Amniotic stem cell (primary cell): ENCODE data around the gene TUBB6.

Source experiments
- DNase-seq: peaks from one replicate; lab custom pipeline; 2025; lab: John Stamatoyannopoulos, UW

Gene TUBB6

DNA sequence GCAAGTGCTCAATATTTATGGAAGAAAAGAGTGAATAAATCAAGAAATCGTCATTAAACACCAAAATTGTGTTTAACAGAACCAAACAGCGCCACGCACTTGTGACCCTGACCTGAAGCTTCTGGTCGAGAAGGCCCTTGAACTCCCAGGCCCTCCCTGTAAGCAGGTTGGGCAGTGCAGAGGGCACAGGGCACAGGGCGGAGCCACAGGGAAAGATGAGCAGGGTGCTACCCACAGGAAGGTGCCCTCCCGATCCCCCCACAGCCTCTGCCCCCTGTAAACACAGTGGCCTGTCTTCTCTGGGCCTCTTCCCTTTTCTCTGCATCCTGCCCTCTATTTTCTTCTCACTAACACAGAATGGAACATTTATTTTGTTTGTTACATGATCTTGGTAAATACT lies 16.9 kb upstream of the TUBB6 start:
- no peak for DNase-seq

DNA sequence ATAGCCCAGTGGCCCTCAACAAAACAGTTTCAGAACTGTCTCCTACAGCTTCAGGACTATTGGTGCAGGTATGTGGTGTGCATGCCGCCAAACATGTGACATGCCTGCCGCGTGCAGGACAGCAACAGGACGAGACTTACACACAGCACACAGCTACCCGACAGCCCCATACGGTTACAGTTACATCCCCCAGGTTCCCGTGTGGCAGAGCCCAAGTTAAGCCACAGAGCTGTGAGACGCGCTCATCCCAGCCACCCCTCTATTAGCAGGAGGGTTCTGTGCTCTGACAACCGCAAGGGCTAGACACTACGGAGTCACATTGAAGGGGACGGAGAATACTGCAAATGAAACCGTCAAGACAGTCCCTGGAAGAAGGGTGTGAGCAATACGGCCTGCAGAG lies 16.4 kb upstream of the TUBB6 start:
- no peak for DNase-seq

GRCh38 chr18:12293831-12294230 lies 14.2 kb upstream of the TUBB6 start:
- DNase-seq = no peak

DNA sequence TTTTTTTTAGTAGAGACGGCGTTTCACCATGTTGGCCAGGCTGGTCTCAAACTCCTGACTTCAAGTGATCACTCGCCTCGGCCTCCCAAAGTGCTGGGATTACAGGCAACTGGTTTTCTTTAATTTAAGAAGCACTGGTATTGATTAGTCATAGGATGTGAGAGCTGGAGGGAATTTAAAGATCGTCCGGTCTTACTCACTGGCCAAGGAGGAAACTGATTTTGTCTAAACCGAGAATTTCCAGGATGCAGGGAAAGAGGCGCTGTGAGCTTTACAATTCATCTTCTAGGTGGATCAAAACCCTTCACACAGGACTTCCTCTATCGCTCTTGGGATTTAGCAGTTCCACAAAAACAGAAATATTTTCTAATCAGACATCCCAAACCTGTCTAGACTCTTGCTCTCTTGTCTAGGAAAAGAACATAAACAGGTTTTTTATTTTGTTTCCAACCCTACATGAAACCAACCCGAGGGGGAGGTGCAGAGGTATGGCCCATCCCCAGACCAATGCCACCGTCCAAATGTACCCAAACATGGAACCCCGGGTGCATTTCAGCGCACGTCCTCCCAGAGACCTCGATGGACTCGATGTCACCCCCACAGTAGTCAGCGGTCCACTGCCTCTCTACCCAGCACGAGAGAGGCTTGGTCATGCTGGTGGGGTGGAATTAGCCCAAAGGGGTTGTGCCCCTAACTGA lies 12.5 kb upstream of the TUBB6 start:
- DNase-seq = peak; percentile 20

- no peak for DNase-seq
Observed at GRCh38 chr18:12296087-12296403, 12.0 kb upstream of the TUBB6 start.

- DNase-seq = no peak
Observed at GRCh38 chr18:12296457-12296856, 11.6 kb upstream of the TUBB6 start.

- DNase-seq = no peak
Observed at GRCh38 chr18:12299862-12300261, 8.2 kb upstream of the TUBB6 start.

DNA sequence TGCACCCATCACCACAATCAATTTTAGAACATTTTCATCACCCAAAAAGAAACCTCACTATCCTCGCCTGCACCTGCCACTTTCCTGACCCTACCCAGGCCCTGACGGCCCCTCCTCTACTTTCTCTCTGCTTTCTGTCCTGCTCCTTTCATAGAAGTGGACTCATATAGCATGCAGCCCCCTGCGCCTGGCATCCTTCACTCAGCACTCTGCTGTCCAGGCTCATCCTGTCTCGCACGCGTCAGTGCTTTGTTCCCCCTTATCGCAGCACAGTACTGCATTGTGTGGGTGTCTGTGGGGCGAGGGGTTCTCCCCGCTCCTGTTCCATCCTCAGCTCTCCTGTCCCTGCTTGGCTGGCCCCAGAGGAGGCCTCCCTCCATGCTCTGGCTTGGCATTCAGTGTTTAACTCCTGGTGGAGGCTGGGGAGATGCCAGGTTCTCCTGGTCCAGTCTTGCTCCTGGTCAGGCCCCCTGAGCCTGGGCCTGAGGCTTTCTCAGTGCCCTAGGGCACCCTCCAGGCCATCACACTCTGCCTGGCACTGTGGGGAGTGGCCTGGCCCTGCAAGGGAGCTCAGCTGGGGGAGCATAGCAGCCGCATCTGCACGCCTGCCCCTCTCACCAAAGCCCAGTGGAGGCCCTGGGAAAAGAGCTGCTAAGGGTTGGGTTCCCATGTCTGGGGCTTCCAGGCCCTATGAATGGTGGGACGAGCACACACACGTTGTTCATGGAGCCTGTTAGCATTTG lies 6.6 kb upstream of the TUBB6 start:
- DNase-seq = no peak

- DNase-seq = no peak
Observed at GRCh38 chr18:12302391-12303147, 5.5 kb upstream of the TUBB6 start.

DNA sequence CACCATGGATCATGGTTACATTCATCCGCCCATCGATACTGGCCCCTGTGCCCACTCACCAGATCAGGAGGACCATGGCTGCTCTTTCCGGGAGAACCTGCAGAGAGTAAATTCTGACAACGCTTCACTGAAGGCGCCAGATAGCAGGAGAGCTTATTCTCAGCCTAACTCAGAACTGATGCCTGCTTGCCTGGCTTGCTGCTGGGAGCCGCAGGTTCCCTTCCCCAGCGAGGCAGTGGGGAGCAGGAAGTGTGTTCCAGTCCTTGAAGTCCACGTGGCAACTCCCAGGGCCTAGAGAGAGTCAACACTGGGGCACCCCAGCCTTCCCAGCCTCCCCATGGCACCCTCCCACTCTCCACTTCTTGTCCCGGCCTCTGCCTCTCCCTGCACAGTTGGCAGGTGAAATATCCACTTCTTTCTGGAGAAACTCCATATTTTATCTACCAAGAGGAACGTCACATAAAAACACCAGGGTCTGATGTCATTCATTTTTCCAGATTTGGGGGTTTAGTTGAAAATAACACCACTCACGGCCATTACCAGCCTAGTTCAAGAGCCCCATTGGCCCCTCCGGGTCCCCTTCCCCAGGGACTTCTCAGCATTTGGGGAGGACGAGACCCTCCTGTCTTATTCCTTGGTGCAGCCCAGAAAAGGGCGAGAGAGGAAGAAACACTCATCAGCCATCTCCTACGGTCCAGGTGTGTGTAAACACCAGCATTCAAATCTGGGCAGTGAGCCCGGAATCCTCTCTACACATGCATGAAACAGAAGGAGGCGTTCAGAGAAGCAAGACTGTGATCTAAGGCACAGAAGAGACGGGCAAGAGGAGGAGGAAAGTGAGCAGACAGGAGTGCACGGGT lies 3.5 kb upstream of the TUBB6 start:
- no peak for DNase-seq

GRCh38 chr18:12305211-12305610 lies 2.8 kb upstream of the TUBB6 start:
- DNase-seq = no peak

GRCh38 chr18:12305930-12306629 lies 2.0 kb upstream of the TUBB6 start:
- DNase-seq = no peak

GRCh38 chr18:12306752-12307700 lies 1.0 kb upstream of the TUBB6 start:
- DNase-seq = peak; percentile 58

DNA sequence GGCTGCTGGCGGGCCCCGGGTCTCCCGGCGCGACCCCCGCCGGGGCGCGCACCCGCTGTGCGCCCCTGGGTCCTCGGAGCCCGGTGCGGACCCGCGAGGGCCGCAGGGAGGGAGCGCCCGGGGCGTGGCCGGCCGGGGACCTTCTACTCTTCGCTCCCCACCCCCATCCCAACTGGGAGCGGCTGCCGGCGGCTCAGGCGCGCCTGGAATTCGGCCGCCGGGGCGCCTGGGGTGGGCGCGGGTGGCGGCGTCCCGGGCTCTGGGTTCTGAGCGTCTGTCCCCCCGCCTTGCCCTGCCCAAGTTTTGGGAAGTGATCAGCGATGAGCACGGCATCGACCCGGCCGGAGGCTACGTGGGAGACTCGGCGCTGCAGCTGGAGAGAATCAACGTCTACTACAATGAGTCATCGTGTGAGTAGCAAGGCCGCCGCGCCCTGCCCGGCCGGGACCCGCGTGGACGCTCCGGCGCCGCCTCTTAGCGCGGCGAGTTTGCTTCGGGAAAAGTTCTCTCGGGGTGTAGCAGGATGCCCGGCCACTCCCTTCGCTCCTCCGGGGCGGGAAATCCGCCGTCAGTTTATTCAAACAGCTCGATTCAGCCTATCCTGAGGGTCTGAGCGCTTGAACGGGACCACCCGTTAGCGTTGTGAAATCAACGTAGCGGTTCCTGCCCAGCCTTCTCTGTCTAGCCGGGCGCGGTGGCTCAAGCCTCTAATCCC lies 502 bp downstream of the TUBB6 start:
- DNase-seq = peak; percentile 83

DNA sequence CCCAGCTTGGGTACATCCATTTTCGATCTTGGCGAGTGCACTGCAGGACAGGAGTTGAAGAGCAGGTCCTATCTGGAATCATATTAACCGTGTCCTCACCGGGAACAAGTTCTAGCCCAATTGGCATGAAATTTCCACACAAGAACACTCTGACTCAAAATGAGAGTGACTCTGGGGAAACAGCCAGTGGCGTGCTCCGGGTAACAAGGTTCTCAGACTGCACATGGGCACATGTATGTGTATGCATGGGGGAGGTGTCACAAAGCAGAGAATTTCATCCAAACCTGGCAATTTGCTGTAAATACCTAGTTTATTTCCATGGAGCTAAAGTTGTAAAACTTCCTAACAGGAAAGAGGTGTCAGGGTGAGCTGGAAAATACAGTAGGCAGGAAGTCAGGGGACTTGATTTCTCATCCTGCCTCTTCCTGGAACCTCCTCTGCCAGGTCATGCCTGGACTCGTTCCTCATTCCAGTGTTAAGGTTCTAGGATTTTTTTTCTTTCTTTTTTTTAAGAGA lies 1.7 kb downstream of the TUBB6 start:
- no peak for DNase-seq

GRCh38 chr18:12310762-12311161 lies 2.7 kb downstream of the TUBB6 start:
- DNase-seq = no peak

GRCh38 chr18:12312976-12313375 lies 4.9 kb downstream of the TUBB6 start:
- DNase-seq = no peak

GRCh38 chr18:12313530-12314245 lies 5.6 kb downstream of the TUBB6 start:
- no peak for DNase-seq
